Central memory CD4-positive, alpha-beta T cell (primary cell): Measurements from ENCODE around the gene BSG.
"Not testable (repeated sequence)": the region's sequence is repeated elsewhere in the genome, so short reads cannot be mapped to it uniquely, and the experiment has no call there.

Source experiments
- DNase-seq: peaks from one replicate; pipeline ENCODE4 v3.0.0; 2022

Gene BSG

GRCh38 chr19:588741-589692, 16.6 kb downstream of the BSG start:
- no peak for DNase-seq

- no peak for DNase-seq
Measured at GRCh38 chr19:589693-590395, 17.4 kb downstream of the BSG start, which contains the start of gene HCN2. HCN2 (plus strand) TSS chr19:589881; CDS start chr19:589946, 65 bp downstream.

DNA sequence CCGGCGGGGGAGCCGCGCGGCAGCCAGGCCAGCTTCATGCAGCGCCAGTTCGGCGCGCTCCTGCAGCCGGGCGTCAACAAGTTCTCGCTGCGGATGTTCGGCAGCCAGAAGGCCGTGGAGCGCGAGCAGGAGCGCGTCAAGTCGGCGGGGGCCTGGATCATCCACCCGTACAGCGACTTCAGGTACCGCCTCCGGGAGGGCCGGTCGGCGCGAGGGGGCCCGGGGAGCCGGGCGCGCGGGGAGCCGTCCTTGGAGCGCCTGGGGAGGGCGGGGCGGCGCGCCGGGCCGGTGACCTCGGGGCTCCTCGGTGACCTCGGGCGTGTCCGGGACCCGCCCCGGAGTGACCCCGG, 18.0 kb downstream of the BSG start:
- peak; percentile 25 for DNase-seq

DNA sequence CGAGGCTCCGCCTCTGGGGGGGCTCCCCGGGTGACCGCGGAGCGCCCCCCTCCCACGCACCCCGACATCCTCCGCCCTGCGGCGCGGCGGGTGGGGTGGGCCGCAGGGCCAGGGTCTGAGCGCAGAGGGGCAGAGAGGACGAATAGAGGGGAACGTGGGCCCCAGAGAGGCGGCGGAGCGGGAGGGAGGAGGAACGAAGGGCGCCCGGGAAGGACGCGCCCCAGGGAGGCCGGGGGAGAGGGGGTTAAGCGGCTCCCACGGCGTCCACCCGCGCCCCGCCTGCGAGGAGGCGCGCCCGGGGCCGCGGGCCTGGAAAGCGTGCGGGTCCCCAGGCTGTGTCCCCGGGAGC, 18.3 kb downstream of the BSG start:
- no peak for DNase-seq

DNA sequence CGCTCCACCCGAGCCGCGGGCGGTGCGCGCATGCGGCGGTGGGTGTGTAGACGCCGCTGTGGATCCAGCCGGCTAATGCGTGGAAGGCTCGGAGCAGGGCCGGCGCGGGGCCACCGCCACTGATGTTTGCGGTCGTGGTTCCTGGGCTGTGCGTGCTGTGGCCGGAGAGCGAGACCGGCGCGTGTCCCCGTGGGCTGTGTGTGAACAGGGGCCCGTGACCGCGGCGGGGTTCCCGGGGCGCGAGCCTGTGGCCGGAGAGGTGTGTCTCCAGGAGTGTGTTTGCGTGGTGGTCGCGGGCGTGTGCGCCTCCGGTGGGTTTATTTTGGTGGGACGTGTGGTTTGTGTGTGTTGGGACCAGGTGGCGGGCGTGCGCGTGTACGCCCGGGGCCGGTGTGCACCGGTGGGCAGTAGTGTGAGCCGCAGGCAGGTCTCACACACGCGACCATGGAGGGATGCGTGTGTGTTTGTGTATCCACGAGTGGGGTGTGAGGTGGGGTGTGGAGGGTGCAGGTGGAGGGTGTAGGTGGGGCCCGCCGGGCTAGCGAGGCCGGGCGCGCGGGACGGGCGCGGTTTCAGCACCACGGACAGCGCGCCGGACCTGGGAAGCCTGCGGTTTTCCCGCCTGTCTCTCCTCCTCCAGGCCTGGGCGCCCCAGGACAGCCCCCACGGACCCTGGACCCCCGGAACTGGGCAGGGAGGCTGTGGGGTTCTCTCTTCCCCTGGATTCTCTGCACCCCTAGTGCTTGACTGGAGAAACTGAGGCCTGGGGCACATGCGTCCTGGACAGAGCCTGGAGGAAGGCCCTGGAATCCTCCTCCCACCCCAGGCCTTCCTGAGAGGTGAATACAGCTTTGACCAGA, 18.9 kb downstream of the BSG start:
- DNase-seq, result no peak

- no peak for DNase-seq
Measured at GRCh38 chr19:592101-592500, 19.7 kb downstream of the BSG start.

- no peak for DNase-seq
Measured at GRCh38 chr19:593055-593454, 20.7 kb downstream of the BSG start.

GRCh38 chr19:593505-593904, 21.1 kb downstream of the BSG start:
- DNase-seq, result no peak

- DNase-seq, result no peak
Measured at GRCh38 chr19:594265-594870, 22.0 kb downstream of the BSG start.

DNA sequence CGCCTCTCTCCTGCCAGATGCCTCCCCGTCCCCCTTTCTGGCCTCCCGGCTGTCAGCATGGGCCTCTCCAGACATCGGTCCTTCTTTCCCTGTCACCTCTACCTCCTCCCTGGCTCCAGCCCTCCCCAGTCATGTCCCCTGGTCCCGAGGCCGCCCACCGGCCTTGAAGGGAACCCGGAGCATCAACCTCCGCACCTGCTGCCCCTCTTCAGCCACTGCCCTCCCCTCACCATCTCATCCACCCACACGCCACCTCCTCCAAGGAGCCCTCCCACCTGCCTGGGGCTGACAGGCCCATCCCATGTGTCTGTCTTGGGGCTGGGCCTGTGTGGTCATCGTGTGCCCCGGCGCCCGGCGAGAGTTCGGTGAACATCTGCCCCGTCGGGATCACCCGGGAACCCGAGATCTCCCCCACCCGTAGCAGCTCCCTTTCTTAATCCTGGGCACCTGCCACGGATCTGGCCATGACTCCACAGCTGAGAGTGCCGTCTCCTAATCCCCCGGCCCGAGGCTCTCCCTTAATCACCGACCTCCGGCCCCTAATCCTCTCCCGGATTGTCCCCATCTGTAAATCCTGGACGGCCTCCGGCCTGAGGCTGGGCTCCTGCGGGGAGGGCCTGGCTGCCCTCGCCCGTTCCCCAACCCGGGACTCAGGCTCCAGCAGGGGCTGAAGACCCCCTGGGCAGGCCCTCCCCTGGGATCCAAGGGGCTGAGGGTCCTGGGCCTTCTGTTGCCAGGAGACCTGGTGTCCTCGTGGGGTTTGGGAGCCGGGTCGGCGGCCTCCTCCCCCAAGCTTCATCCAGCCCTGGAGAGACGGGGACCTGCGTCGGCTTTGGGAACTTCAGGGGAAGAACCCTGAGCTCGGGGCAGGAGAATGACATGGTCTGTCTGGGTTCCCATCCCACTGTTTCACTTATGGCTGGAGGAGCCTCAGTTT, 23.2 kb downstream of the BSG start:
- DNase-seq, result no peak

GRCh38 chr19:596263-596655, 23.9 kb downstream of the BSG start:
- no peak for DNase-seq

GRCh38 chr19:597406-598315, 25.3 kb downstream of the BSG start:
- DNase-seq, result no peak

GRCh38 chr19:601310-601709, 28.9 kb downstream of the BSG start:
- no peak for DNase-seq

DNA sequence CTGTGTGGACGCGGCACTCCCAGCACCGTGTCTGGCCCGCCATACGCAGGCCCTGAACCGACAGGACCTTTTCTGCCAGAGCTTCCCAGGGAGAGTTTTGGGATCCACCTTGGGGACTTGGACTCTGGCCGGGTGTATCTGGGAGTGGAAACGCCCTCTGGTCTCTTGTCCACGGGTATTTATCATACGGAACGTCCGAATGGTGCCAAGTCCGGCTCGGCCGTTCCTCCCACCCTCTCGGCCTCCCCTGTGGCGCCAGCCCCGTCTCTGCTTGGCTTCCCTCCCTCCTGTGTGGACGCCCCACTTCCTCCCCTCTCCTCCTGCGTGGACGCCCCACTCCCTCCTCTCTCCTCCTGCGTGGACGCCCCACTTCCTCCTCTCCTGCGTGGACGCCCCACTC, 29.4 kb downstream of the BSG start:
- DNase-seq, result no peak

DNA sequence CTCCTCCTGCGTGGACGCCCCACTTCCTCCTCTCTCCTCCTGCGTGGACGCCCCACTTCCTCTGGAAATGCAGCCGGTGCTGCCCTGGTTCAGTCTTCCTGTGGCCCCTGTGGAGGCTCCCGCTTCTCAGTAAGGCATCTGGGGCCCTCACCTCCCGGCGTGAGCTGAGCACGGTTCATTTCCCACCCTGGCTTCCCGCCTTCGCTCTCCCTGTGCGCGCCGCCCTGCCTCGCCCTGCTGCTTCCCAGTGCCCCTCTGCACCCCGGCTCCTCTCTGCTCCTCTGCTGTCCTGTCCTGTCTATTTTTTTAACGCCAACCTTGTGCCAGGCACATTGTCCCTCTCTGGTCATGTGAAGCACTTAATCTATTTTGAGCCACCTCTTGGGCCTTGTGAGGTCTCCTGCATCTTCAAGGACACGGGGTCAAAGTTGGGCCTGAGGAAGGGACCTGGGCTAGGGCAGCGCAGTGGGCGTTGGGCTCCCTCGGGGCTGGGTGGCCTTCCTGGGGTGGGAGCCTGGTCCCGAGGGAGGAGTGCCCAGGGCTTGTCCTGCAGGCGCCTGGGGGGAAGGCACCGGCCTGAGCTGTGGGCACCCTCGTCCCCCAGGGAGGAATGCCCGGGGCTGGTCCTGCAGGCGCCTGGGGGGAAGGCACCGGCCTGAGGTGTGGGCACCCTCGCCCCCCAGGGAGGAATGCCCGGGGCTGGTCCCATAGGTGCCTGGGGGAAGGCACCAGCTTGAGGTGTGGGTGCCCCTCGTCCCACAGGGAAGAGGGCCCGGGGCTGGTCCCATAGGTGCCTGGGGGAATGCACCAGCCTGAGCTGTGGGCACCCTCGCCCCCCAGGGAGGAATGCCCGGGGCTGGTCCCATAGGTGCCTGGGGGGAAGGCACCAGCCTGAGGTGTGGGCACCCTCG, 30.2 kb downstream of the BSG start:
- DNase-seq, result no peak

- DNase-seq, result not testable (repeated sequence)
Measured at GRCh38 chr19:603302-603639, 30.9 kb downstream of the BSG start.

DNA sequence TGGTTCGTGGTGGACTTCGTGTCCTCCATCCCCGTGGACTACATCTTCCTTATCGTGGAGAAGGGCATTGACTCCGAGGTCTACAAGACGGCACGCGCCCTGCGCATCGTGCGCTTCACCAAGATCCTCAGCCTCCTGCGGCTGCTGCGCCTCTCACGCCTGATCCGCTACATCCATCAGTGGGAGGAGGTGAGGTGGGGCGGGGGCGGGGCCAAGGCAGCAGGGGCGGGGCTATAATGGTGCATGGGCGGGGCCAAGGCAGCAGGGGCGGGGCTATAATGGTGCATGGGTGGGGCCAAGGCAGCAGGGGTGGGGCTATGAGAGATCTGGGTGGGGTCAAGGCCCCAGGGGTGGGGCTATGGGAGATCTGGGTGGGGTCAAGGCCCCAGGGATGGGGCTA, 31.4 kb downstream of the BSG start:
- not testable (repeated sequence) for DNase-seq

DNA sequence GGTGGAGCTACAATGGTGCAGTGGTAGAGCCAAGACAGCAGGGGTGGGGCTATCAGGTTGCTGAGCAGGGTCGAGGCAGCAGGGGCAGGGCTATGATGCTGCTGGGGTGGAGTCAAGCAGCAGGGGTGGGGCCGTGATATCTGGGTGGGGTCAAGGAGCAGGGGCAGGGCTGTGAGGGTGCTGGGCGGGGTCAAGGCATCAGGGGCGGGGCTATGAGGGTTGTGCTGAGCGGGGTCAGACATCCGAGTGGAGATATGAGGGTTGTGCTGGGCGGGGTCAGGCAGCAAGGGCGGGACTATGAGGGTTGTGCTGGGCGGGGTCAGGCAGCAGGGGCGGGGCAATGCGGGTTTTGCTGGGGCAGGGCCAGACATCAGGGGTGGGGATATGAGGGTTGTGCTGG, 32.0 kb downstream of the BSG start:
- no peak for DNase-seq
